GM12864 (cell line): ENCODE data around the gene CDH18.

Experiments used
- DNase-seq: peaks from one replicate; pipeline ENCODE4 v3.0.0-alpha.2; 2011; ENCODE audit warnings: low read depth
- H3K4me3 ChIP-seq: 2 replicates; pipeline ENCODE4 v1.5.1; 2011; ENCODE audit warnings: mild to moderate bottlenecking, low read depth, low read length, control low read depth
- TF ChIP-seq, protein P1 (sequence below): IDR thresholded peaks from 2 replicates; pipeline ENCODE4 v1.5.1; 2011; ENCODE audit warnings: low read depth, mild to moderate bottlenecking, moderate library complexity, low read length, control low read depth, inconsistent platforms; ENCODE audit errors: missing control alignments

The CDH18 gene

DNA sequence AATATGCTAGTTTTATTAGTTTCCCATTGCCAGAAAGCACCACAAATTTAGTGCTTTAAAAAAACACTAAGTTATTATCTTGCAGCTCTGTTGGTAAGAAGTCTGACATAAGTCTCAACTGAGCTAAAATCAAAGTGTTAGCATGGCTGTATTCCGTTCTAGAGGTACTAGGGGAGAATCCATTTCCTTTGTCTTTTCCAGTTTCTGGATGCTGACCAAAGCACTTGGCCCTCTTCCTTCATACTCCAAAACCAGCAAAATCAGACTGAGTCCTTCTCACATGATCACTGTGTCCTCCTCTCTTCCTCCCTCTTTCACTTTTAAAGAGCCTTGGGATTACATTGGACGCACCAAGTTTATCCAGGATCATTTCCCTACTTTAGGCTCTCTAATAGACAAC lies 9.5 kb downstream of the CDH18 start:
- no peak for DNase-seq
- TF ChIP-seq, protein P1, sequence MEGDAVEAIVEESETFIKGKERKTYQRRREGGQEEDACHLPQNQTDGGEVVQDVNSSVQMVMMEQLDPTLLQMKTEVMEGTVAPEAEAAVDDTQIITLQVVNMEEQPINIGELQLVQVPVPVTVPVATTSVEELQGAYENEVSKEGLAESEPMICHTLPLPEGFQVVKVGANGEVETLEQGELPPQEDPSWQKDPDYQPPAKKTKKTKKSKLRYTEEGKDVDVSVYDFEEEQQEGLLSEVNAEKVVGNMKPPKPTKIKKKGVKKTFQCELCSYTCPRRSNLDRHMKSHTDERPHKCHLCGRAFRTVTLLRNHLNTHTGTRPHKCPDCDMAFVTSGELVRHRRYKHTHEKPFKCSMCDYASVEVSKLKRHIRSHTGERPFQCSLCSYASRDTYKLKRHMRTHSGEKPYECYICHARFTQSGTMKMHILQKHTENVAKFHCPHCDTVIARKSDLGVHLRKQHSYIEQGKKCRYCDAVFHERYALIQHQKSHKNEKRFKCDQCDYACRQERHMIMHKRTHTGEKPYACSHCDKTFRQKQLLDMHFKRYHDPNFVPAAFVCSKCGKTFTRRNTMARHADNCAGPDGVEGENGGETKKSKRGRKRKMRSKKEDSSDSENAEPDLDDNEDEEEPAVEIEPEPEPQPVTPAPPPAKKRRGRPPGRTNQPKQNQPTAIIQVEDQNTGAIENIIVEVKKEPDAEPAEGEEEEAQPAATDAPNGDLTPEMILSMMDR: no peak
- H3K4me3 ChIP-seq: no peak overlapping the region

DNA sequence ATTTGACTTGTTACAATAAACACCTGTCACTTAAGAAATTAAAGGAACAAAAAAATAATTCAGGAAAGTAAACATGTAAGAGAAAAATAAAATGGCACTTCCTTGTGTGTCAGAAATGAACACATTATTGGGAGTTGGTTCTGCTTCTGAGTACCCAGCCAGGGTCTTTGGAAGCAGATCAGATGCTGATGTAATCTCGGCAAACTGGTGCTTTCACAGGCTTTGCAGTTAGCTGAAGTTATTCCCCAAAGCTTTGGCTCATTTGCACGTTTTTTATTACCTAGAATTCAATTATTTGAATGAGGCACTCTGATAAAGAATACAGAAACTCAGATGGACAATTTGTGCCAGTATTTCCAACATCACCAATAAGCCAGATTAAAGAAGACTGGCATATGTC lies 10.9 kb downstream of the CDH18 start:
- H3K4me3 ChIP-seq: no peak overlapping the region
- no peak for DNase-seq
- TF ChIP-seq, protein P1: no peak

DNA sequence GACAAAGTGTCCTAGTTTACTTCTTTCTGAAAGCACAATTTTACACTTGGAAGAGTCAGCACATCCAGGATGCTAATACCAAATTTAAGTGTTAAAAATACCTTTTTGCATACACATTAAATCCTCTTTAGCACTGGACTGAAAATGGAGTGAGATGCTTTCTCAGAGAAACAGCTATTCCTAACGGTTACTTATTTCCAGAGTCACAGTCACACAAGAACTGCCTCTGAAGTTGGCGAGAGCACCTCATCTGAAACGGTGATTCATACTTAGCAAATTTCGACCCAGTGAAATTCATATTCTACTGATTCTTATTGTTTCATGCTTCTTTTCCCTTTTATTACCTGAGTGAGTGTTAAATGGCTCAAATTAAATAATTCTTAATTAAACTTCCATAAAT lies 12.2 kb downstream of the CDH18 start:
- no peak for DNase-seq
- TF ChIP-seq, protein P1: no peak
- H3K4me3 ChIP-seq: no peak overlapping the region

DNA sequence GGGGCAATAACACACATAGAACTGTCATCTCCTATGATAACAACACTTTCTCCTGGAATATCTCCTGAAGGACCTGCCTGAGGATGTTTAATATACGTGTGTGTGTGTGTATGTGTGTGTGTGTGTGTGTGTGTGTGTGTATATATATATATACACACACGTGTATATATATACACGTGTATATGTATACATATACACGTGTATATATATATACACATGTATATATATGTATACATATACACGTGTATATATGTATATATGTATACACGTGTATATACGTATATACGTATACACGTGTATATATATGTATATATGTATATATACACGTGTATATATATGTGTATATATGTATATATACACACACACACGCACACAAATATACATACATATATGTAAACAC lies 27.5 kb downstream of the CDH18 start:
- H3K4me3 ChIP-seq: no peak overlapping the region
- no peak for DNase-seq
- TF ChIP-seq, protein P1: no peak

DNA sequence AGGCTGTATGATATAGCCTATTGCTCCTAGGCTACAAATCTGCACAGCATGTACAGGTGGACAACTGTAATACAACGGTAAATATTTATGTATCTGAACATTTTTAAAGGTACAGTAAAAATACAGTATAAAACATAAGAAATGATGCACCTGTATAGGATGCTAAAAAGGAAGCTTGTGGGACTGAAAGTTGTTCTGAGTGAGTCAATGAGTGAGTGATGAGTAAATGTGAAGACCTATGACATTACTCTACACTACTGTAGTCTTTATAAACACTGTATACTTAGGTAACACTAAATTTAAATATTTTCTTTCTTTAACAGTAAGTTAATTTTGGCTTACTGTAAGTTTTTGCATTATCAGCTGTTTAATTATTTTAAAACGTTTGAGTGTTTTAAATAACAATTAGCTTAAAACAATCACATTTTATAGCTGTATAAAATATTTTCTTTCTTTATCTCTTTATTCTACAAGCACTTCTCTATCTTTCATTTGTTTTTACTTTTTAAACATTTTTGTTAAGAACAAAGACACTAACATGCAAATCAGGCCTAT lies 28.1 kb downstream of the CDH18 start:
- DNase-seq: no peak
- TF ChIP-seq, protein P1: no peak
- no peak overlapping the region for H3K4me3 ChIP-seq

DNA sequence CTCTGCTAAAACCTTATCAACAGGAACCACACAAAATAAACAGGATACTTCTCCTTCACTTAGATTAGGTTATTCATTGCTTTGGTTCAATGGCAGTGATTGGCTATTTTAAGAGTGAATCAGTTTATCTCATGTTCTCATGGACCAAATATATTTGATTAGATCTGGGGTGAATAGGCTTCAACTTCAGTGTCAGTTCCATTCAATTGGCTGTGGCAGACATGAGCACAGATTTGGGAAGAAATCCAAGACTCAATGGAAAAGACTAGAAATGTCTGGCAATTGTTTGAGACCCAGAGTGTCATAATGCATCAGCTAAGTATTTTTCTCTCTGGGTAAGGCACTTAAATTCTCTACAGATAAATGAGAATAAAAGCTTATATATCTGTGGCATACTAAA lies 37.1 kb downstream of the CDH18 start:
- no peak overlapping the region for H3K4me3 ChIP-seq
- no peak for DNase-seq
- TF ChIP-seq, protein P1: no peak

DNA sequence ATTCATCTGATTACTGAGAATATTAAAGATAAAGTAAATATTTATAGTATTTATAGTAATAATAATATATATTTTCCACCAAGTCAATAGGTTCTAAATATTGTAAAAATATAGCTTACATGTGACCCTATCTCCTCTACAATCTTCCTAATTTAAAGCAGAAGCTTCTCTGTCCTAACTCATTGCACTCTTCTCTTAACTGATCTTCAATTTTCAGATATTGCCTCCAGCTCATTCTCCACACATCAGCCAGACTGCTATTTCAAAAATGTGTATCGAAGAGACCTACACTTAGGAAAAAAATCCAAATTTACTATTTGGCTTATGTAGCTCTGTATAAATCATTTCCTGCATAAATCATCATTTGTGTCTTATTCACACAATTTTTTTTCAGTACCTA lies 47.8 kb downstream of the CDH18 start:
- no peak overlapping the region for H3K4me3 ChIP-seq
- TF ChIP-seq, protein P1: no peak
- DNase-seq: no peak
